ENCODE results near the gene DAP.
A peak's percentile ranks its signal among the peaks of the same experiment; 100 is the strongest.
"Not testable (repeated sequence)": the region's sequence is repeated elsewhere in the genome, so short reads cannot be mapped to it uniquely, and the experiment has no call there.

The DAP gene

GRCh38 chr5:10761185-10761932, at the start of gene DAP:
Gene DAP, minus strand, starts transcription at chr5:10761234. Its CDS starts 166 bp downstream, at chr5:10761068.
- peak; percentile 80 for DNase-seq (ENCODE audit: low read depth)

- no peak for DNase-seq (ENCODE audit: low read depth)
Observed at GRCh38 chr5:10808347-10809226, 47.6 kb upstream of the DAP start.

- no peak for DNase-seq (ENCODE audit: low read depth)
Observed at GRCh38 chr5:10801931-10802666, 41.1 kb upstream of the DAP start.

GRCh38 chr5:10800852-10801251, 39.8 kb upstream of the DAP start:
- no peak for DNase-seq (ENCODE audit: low read depth)

- no peak for DNase-seq (ENCODE audit: low read depth)
Observed at GRCh38 chr5:10797261-10797660, 36.2 kb upstream of the DAP start.

DNA sequence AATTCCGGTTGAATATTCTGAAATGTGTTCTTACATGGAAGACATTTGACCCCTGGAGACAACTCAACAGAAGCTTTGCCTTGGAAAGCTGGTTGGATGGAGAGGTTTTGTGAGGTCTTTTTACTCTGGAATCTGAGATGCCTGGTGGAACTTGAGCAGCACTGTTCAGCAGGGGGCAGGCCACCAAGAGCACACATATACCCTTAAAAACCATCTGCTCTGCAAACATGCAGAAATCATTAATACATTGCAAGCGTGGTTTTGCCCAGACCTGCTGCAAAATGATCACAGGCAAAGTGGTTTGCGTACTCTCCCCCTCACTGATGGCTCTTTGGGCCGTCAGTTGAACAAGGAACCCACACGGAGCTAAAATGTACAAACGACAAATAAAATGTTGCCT, 32.8 kb upstream of the DAP start:
- DNase-seq (ENCODE audit: low read depth), result no peak

DNA sequence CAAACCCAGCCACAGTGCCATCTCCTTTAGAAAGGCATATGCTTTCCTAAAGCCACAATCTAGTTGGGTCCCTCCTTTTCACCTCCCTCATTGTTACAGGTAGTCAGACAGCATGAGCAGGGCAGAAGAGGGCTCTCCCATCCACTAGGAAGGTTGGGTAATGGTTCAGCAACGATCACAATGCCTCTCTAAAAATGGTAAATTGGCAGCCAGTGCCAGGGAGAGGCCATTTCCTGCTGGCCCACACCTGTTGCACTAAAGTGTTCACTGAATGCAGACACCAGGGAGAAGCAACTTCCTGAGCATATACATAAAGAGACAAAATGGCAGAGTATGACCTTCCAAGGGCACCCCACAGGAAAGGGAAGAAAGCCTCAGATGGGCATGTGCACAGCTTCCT, 31.3 kb upstream of the DAP start:
- no peak for DNase-seq (ENCODE audit: low read depth)

DNA sequence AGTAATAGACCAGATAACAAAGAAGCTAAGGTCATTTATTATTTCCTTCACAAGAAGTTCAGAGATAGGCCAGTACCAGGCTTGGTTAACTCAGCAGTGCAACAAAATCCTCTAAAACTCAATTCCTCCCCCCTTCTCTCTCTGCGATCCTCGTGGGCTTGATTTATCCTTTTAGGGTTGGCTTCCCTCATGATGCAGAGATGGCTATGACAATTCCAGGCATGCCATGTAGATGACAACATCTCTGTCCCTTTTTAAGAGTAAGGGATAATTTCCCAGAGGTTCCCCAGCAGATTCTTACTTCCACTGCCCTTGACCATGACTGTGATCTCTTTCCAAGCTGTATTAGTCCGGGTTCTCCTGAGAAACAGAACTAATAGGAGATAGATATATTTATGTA, 28.7 kb upstream of the DAP start:
- no peak for DNase-seq (ENCODE audit: low read depth)

GRCh38 chr5:10789021-10789420, 28.0 kb upstream of the DAP start:
- peak; percentile 56 for DNase-seq (ENCODE audit: low read depth)

- DNase-seq (ENCODE audit: low read depth), result no peak
Observed at GRCh38 chr5:10788358-10788757, 27.3 kb upstream of the DAP start.

GRCh38 chr5:10786835-10787234, 25.8 kb upstream of the DAP start:
- DNase-seq (ENCODE audit: low read depth), result no peak

- DNase-seq (ENCODE audit: low read depth), result not testable (repeated sequence)
Observed at GRCh38 chr5:10780208-10780607, 19.2 kb upstream of the DAP start.

DNA sequence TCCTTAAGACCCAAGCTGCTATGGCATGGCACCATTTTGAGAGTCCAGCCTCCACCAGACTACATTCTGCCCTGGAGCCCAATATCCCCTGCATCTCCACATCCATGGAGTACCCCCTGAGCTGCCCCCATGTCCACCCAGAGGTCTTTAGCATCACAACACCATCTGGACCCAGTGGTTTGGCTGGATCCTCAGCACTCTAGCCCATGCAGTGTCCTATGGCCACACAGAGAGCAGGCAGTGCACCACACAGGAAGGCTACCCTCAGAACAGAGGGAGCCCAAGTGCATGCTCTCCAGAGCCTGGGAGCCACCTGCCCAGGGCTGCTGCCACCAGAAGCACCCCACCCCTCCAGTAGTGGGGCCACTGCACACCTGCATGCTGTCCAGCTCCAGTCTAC, 18.6 kb upstream of the DAP start:
- no peak for DNase-seq (ENCODE audit: low read depth)

DNA sequence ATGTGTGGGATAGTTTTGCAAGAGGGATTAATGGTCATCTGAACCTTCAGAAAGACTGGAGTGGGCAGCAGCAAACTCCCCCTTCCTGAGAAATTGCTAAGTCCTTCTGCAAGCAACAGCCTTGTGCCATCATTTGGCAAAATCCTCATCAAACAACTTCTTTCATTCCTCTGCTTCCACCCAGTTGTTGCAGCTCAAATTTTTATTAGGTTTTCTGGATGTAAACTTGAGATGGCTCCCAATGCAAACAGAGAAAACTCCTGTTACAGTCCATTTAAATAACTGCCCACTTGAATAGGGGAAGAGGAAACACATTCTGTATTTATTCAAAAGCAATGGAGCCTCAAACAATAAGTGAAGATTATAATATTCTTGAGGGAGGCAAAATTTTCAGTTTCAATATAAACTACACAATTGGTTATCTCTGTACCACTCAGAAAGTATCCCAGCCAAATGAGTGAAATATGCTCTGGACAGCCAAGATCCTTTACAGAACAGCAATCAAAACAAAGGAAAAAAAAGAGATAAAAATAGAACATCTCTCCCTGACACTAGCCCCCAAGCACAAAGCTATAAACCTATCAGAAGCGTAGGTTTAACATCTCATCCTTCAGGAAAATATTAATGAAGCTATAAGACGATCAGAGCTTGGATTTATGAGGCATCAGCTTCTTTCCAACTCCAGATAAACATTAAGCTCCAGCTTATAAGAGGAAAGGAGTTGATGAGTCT, 17.3 kb upstream of the DAP start:
- DNase-seq (ENCODE audit: low read depth), result no peak

- DNase-seq (ENCODE audit: low read depth), result no peak
Observed at GRCh38 chr5:10775646-10776045, 14.6 kb upstream of the DAP start.

- DNase-seq (ENCODE audit: low read depth), result no peak
Observed at GRCh38 chr5:10772901-10773585, 12.0 kb upstream of the DAP start.

GRCh38 chr5:10768328-10768899, 7.4 kb upstream of the DAP start:
- DNase-seq (ENCODE audit: low read depth), result no peak

- DNase-seq (ENCODE audit: low read depth), result no peak
Observed at GRCh38 chr5:10762776-10763500, 1.9 kb upstream of the DAP start.

- no peak for DNase-seq (ENCODE audit: low read depth)
Observed at GRCh38 chr5:10761933-10762775, 1.1 kb upstream of the DAP start.

GRCh38 chr5:10760921-10761184, 181 bp downstream of the DAP start:
- DNase-seq (ENCODE audit: low read depth), result no peak

All from fibroblast of the conjunctiva (primary cell).